Measurements from ENCODE around the gene MAEA. TPM values are rescaled to one million over a fixed set of nuclear protein-coding genes. Genes with fewer than 3 reads are reported as not detected.

The MAEA gene
- total RNA-seq, 2 donors from 2014 or later = 46.9 to 75.8 TPM

- no peak for DNase-seq
- Mint-ChIP-seq H3K27ac (peak overlapping the region; percentile 87), H3K4me1 (peaks cover 55% of the 10 kb centered on the region), H3K36me3 (ENCODE audit: low read depth) (peaks cover 3% of the 10 kb centered on the region), H3K27me3 (no peaks in the 10 kb centered on the region), H3K4me3 (peak overlapping the region; percentile 90)
- no peak for ATAC-seq
- no peaks in the 10 kb centered on the region for H3K9me3 ChIP-seq (ENCODE audit: control insufficient read depth, low read length, poor library complexity, severe bottlenecking)
These were observed 43.4 kb upstream of the MAEA start for GRCh38 chr4:1246111-1246881.

- no peaks in the 10 kb centered on the region for H3K27me3 Mint-ChIP-seq
- H3K36me3 Mint-ChIP-seq (ENCODE audit: low read depth) = peaks cover 3% of the 10 kb centered on the region
- peaks cover 56% of the 10 kb centered on the region for H3K4me1 Mint-ChIP-seq
- H3K4me3 Mint-ChIP-seq = peak overlapping the region; percentile 90
- DNase-seq = no peak
- no peak for ATAC-seq
- H3K9me3 ChIP-seq (ENCODE audit: control insufficient read depth, low read length, poor library complexity, severe bottlenecking) = no peaks in the 10 kb centered on the region
- H3K27ac Mint-ChIP-seq = peak overlapping the region; percentile 87
These were observed 42.5 kb upstream of the MAEA start for GRCh38 chr4:1246901-1247863.

GRCh38 chr4:1247864-1248244, 41.8 kb upstream of the MAEA start:
- peaks cover 3% of the 10 kb centered on the region for H3K36me3 Mint-ChIP-seq (ENCODE audit: low read depth)
- H3K4me1 Mint-ChIP-seq = peaks cover 56% of the 10 kb centered on the region
- no peaks in the 10 kb centered on the region for H3K9me3 ChIP-seq (ENCODE audit: control insufficient read depth, low read length, poor library complexity, severe bottlenecking)
- H3K27me3 Mint-ChIP-seq = no peaks in the 10 kb centered on the region
- DNase-seq (peak in 1 of 3 donors; percentile 46), ATAC-seq (peak; percentile 35)
- peak overlapping the region; percentile 90 for H3K4me3 Mint-ChIP-seq
- H3K27ac Mint-ChIP-seq = peak overlapping the region; percentile 87

GRCh38 chr4:1248245-1249147, 41.2 kb upstream of the MAEA start, which contains the start of gene CTBP1:
CTBP1 (minus strand) TSS chr4:1249130; CDS start chr4:1241331, 7,799 bp downstream.
- peak; percentile 48 for ATAC-seq
- H3K4me1 Mint-ChIP-seq = peaks cover 58% of the 10 kb centered on the region

GRCh38 chr4:1249148-1249730, 40.5 kb upstream of the MAEA start:
- H3K27ac Mint-ChIP-seq = peak overlapping the region; percentile 98
- H3K4me1 Mint-ChIP-seq = peaks cover 60% of the 10 kb centered on the region
- peak overlapping the region; percentile 94 for H3K4me3 Mint-ChIP-seq
- no peaks in the 10 kb centered on the region for H3K9me3 ChIP-seq (ENCODE audit: control insufficient read depth, low read length, poor library complexity, severe bottlenecking)
- peak; percentile 79 to 85 (median 84) for DNase-seq
- ATAC-seq = peak; percentile 69
- peaks cover 3% of the 10 kb centered on the region for H3K36me3 Mint-ChIP-seq (ENCODE audit: low read depth)
- no peaks in the 10 kb centered on the region for H3K27me3 Mint-ChIP-seq

More at GRCh38 chr4:1248245-1249147, 41.2 kb upstream of the MAEA start, which contains the start of gene CTBP1:
- Mint-ChIP-seq H3K4me3 (peak within 1 kb of the TSS; percentile 94), H3K36me3 (ENCODE audit: low read depth) (peaks cover 3% of the 10 kb centered on the region), H3K27ac (peak within 1 kb of the TSS; percentile 98), H3K27me3 (no peaks in the 10 kb centered on the region)
- DNase-seq = peak; percentile 84 to 90 (median 84)
- no peaks in the 10 kb centered on the region for H3K9me3 ChIP-seq (ENCODE audit: control insufficient read depth, low read length, poor library complexity, severe bottlenecking)

- no peaks in the 10 kb centered on the region for H3K9me3 ChIP-seq (ENCODE audit: control insufficient read depth, low read length, poor library complexity, severe bottlenecking)
- Mint-ChIP-seq H3K36me3 (ENCODE audit: low read depth) (peaks cover 3% of the 10 kb centered on the region), H3K4me1 (peaks cover 59% of the 10 kb centered on the region), H3K4me3 (peak overlapping the region; percentile 94), H3K27ac (peak overlapping the region; percentile 98), H3K27me3 (no peaks in the 10 kb centered on the region)
- DNase-seq (peak; percentile 51 to 57 (median 54)), ATAC-seq (peak; percentile 58)
These were observed 39.8 kb upstream of the MAEA start for GRCh38 chr4:1249731-1250526.

- peaks cover 3% of the 10 kb centered on the region for H3K36me3 Mint-ChIP-seq (ENCODE audit: low read depth)
- peaks cover 57% of the 10 kb centered on the region for H3K4me1 Mint-ChIP-seq
- ATAC-seq = no peak
- H3K27ac Mint-ChIP-seq = peak overlapping the region; percentile 98
- no peak for DNase-seq
- no peaks in the 10 kb centered on the region for H3K27me3 Mint-ChIP-seq
- H3K9me3 ChIP-seq (ENCODE audit: control insufficient read depth, low read length, poor library complexity, severe bottlenecking) = no peaks in the 10 kb centered on the region
- H3K4me3 Mint-ChIP-seq = peak overlapping the region; percentile 94
These were observed 39.2 kb upstream of the MAEA start for GRCh38 chr4:1250527-1250812.

- Mint-ChIP-seq H3K4me1 (peaks cover 57% of the 10 kb centered on the region), H3K4me3 (peak overlapping the region; percentile 94), H3K27me3 (no peaks in the 10 kb centered on the region), H3K36me3 (ENCODE audit: low read depth) (peaks cover 3% of the 10 kb centered on the region), H3K27ac (peak overlapping the region; percentile 98)
- no peaks in the 10 kb centered on the region for H3K9me3 ChIP-seq (ENCODE audit: control insufficient read depth, low read length, poor library complexity, severe bottlenecking)
- DNase-seq (no peak), ATAC-seq (no peak)
These were observed 38.5 kb upstream of the MAEA start for GRCh38 chr4:1250921-1251772.

GRCh38 chr4:1251773-1252066, 38.0 kb upstream of the MAEA start:
- no peaks in the 10 kb centered on the region for H3K9me3 ChIP-seq (ENCODE audit: control insufficient read depth, low read length, poor library complexity, severe bottlenecking)
- no peak for DNase-seq
- H3K4me1 Mint-ChIP-seq = peaks cover 53% of the 10 kb centered on the region
- H3K27ac Mint-ChIP-seq = peak overlapping the region; percentile 98
- peaks cover 3% of the 10 kb centered on the region for H3K36me3 Mint-ChIP-seq (ENCODE audit: low read depth)
- H3K4me3 Mint-ChIP-seq = no peak overlapping the region
- no peaks in the 10 kb centered on the region for H3K27me3 Mint-ChIP-seq
- no peak for ATAC-seq

- DNase-seq (no peak), ATAC-seq (no peak)
- peak overlapping the region; percentile 98 for H3K27ac Mint-ChIP-seq
- H3K4me1 Mint-ChIP-seq = peaks cover 50% of the 10 kb centered on the region
- peaks cover 3% of the 10 kb centered on the region for H3K36me3 Mint-ChIP-seq (ENCODE audit: low read depth)
- peak overlapping the region; percentile 85 for H3K4me3 Mint-ChIP-seq
- no peaks in the 10 kb centered on the region for H3K27me3 Mint-ChIP-seq
- H3K9me3 ChIP-seq (ENCODE audit: control insufficient read depth, low read length, poor library complexity, severe bottlenecking) = no peaks in the 10 kb centered on the region
These were observed 36.7 kb upstream of the MAEA start for GRCh38 chr4:1252928-1253492.

- peaks cover 53% of the 10 kb centered on the region for H3K4me1 Mint-ChIP-seq
- H3K36me3 Mint-ChIP-seq (ENCODE audit: low read depth) = peaks cover 3% of the 10 kb centered on the region
- peak; percentile 10 for ATAC-seq
- no peak for DNase-seq
- H3K27me3 Mint-ChIP-seq = no peaks in the 10 kb centered on the region
- H3K9me3 ChIP-seq (ENCODE audit: control insufficient read depth, low read length, poor library complexity, severe bottlenecking) = no peaks in the 10 kb centered on the region
- peak overlapping the region; percentile 85 for H3K4me3 Mint-ChIP-seq
- peak overlapping the region; percentile 98 for H3K27ac Mint-ChIP-seq
These were observed 35.9 kb upstream of the MAEA start for GRCh38 chr4:1253831-1254230.

Measured in T-helper 17 cell (primary cell).